HG03095 (cell line): ENCODE measurements around the gene KCNQ1OT1.

Experiments
- ATAC-seq: cut with Tn5 transposase; IDR thresholded peaks from one replicate; pipeline ENCODE4 v1.9.1; 2021; ENCODE audit warnings: moderate library complexity; ENCODE audit not compliant: unreplicated experiment

Gene KCNQ1OT1

GRCh38 chr11:2737226-2737590, 37.4 kb upstream of the KCNQ1OT1 start:
- ATAC-seq: no peak

DNA sequence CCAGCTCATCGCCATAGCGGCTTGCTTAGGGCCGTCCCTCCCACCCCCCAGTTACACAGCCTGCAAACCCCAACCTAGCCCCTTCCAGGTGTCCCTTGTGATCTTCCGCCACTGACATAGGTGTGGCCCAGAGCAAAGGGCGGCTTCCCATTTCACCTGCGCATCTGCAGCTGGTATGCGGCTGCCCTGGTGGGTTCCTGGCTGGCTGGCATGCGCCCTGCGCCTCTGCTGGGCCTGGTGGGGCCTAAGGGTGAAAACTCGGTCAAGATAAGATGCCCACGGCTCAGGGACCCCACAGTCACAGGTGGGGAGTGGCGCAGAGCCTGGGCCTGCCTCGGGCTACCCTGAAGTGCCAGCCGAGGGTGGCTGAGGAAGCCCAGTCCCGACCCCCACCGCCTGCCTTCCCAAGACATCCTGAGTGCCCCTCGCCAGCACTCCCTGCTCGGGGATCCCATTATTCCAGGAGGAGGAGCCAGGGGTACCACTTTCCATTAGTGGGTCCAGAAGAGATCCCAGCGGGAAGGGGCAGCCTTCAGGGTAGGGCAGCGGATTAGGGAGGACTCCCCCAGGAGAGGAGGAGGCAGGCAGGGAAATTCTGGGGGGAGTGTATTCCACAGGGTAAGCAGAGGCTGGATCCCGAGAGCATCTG, 36.9 kb upstream of the KCNQ1OT1 start:
- ATAC-seq: no peak

- no peak for ATAC-seq
Observed at GRCh38 chr11:2735053-2735589, 35.3 kb upstream of the KCNQ1OT1 start.

DNA sequence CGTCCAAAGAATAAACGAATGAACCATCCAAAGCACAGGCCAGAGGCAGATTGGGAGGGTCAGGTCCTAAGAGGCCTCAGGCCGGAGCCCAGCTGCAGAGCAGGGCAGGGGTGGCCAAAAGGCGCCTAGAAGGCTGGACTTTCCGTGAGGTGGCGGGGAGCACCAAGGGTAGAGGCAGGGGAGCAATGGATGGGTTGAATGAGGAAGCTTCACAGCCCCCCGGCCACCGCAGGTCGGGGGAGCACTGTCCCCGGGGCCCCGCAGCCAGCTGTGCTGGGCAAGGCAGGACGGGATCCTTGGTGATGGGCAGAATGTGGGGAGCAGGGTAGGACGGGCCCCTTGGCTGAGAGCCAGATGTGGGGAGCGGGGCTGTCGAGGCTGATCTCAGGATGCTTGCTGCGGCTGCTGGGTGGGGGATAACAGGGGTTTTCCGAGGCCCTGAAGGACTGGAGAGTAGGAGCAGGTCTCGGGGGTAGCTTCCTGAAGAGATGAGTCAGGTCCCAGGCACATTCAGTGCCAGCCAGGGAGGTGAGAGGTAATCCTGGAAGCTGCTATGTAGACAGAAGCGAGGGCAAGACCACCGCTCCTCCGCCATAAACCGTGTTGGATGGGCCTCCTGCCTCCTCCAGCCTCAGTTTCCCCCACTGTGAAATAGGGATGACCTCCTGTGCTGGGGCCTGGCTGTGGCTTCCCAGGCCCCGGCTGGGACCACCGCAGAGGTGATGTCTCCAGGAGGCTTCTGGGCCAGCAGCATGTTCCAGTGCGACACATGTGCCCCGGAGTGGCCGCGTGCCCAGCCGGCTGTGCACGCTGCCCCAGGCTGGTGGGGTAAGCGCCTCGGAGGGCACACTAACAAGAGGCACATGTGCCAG, 34.6 kb upstream of the KCNQ1OT1 start:
- no peak for ATAC-seq

DNA sequence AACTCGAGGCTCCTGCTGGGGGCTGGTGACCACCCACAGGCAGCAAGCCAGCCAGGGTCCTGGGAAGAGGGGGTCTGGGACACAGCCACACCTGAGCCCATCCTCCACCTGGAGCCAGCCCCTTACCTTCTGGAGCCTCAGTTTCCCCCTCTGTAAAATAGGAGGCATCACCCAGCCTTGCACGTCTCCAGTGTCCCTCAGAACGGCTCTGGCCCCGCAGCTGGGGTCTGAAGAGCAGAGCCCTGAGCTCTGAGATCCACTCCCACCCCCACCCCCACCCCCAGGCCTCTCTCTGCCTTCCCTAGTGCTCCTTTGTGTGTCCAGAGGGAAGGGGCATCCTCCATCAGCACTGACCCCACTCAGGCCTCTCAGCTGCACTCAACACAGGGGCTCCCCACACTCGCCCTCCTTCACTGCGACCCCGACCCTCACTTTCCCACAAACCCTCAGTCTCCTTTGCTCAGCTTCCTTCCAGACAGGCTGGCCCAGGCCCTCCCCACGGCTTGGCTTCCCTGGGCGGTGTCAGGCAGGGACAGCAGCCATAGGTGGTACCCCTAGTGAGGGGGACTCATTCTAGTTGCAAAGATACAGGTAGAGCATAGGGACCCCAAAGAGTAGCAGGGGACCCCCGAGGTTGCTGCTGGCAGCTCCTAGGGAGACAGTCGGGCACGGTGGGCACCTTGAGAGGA, 33.3 kb upstream of the KCNQ1OT1 start:
- no peak for ATAC-seq

DNA sequence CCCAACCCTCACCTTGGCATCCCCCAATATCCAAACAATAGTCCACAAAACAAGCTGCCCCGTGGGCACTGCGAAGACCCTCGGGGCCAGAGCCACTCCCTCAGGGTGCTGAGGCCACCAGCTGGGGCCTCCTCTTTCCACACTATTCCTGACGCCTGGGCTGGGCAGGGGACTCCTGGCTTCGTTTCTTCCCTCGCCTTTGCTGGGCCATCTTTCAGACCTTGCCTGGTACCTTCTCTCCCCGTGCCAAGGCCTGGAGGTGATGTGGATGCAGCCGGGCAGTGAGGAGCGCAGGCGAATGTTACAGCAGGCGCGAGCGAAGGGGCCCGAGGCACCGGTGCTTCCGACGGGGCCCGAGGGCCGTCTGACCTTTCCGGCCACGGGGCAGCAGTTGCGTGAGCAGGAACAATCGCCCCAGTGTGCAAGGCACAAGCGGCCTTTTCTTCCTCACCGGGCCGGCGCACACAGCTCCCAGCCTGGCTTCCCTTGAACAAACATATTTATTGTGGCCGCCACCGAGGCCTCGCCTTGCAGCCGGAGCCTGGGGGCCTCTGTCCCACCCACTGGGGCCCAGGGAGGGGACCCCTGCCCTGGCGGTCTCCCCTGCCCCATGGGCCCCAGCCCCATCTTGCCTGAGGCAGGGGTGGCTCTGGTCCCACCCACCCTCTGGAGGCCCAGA, 32.6 kb upstream of the KCNQ1OT1 start:
- no peak for ATAC-seq

- ATAC-seq: no peak
Observed at GRCh38 chr11:2731130-2732125, 31.6 kb upstream of the KCNQ1OT1 start.

GRCh38 chr11:2730272-2731129, 30.7 kb upstream of the KCNQ1OT1 start:
- no peak for ATAC-seq

- no peak for ATAC-seq
Observed at GRCh38 chr11:2729841-2730240, 30.0 kb upstream of the KCNQ1OT1 start.

GRCh38 chr11:2728663-2729332, 29.0 kb upstream of the KCNQ1OT1 start:
- no peak for ATAC-seq

DNA sequence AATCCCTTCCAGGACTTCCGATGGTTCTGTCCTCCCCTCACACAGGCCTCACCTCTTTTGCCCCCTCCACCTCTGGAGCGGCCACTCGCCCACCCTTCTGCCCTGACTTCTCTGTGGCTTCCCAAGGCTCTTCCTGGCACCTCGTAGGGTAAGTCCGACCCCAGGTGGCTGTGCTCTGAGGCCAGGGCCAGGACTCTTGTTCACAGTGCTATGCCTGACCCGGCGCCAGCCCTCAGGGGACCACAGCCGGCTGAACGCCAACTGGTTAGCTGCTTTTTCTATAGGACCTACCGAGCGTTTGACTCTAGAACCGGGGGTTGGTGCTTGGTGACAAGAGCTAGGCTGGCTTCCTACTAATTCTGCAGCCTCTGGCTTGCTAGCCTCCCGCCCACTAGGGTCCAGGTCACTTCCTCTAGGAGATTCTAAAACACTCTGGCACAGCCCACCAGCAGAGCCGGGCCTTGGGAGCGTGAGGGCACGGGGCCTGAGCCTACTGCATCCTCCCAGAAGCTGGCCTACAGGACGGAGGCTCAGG, 28.4 kb upstream of the KCNQ1OT1 start:
- ATAC-seq: no peak

GRCh38 chr11:2726964-2727363, 27.2 kb upstream of the KCNQ1OT1 start:
- ATAC-seq: no peak

- ATAC-seq: no peak
Observed at GRCh38 chr11:2725368-2726300, 25.8 kb upstream of the KCNQ1OT1 start.

- no peak for ATAC-seq
Observed at GRCh38 chr11:2724653-2725367, 25.0 kb upstream of the KCNQ1OT1 start.

DNA sequence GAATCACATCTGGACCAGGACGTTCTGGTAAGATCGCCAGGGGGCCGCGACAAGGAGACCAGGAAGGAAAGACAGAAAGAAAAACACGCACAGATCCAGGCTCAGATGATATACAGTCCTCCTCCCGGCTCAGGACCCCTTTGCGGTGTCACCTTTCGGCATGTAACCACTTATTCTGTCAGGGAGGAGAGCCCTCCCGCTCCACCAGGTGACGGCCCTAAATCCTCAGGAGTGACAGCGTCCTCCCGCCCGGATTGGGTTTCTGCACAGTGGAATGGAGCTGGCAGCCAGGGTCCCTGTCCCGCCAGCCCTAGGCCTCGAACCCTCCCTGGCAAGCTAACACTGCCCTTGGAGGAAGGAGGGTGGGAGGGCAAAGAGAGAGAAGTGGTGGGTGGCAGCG, 24.3 kb upstream of the KCNQ1OT1 start:
- ATAC-seq: no peak

DNA sequence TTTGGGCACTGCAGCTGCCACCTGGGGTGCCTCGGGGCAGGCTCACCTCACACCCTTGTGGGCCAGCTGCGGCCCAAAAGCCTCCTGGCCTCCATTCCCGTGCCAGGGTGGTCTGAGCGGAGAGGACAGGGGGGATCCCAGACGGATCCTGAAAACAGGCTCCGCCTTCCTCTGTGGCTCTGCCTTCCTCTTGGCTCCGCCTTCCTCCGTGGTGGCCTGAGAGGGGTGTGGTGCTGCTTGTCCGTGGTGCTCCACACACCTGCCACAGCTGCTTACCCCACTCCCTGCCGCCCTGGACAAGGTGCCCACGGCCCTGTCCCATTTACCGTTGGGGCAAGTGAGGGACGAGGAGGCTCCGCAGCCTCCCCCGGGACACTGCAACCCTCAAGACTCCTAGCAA, 23.2 kb upstream of the KCNQ1OT1 start:
- ATAC-seq: no peak
